HEK293T (cell line): ENCODE measurements around the gene RNF222.
A peak's percentile ranks its signal among the peaks of the same experiment; 100 is the strongest.
"Not testable (repeated sequence)": the region's sequence is repeated elsewhere in the genome, so short reads cannot be mapped to it uniquely, and the experiment has no call there.

Experiments used
- CTCF ChIA-PET: fragments of 350-600 bp; formaldehyde crosslinking; extraction: SDS; loops from one replicate; lab custom pipeline; 2021; ENCODE audit warnings: antibody characterized with exemption, inconsistent platforms; lab: Yijun Ruan, JAX
- POLR2A ChIA-PET: fragments of 350-600 bp; formaldehyde crosslinking; extraction: SDS; loops from one replicate; lab custom pipeline; 2020; ENCODE audit warnings: antibody characterized with exemption, inconsistent platforms; lab: Yijun Ruan, JAX
- DNase-seq: peaks from one replicate; pipeline ENCODE4 v3.0.0; 2012; ENCODE audit warnings: mixed read lengths; ENCODE audit errors: extremely low spot score
- ARNT ChIP-seq: fragments of 450-650 bp; IDR thresholded peaks from 2 replicates; pipeline ENCODE4 v1.6.1; 2017; ENCODE audit warnings: mild to moderate bottlenecking
- BHLHE40 ChIP-seq: fragments of 450-650 bp; IDR thresholded peaks from 2 replicates; pipeline ENCODE4 v1.6.1; 2016; ENCODE audit warnings: mild to moderate bottlenecking, moderate library complexity, borderline replicate concordance
- CTBP1 ChIP-seq: fragments of 450-650 bp; IDR thresholded peaks from 2 replicates; pipeline ENCODE4 v1.6.1; 2016; ENCODE audit warnings: borderline replicate concordance
- ELF4 ChIP-seq: fragments of 450-650 bp; IDR thresholded peaks from 2 replicates; pipeline ENCODE4 v1.6.1; 2017; ENCODE audit warnings: antibody characterized with exemption
- FOXA1 ChIP-seq: fragments of 450-650 bp; IDR thresholded peaks from 2 replicates; pipeline ENCODE4 v1.6.1; 2016; ENCODE audit warnings: mild to moderate bottlenecking
- FOXK2 ChIP-seq: fragments of 450-650 bp; IDR thresholded peaks from 2 replicates; pipeline ENCODE4 v1.6.1; 2016; ENCODE audit warnings: mild to moderate bottlenecking
- FOXM1 ChIP-seq: fragments of 450-650 bp; IDR thresholded peaks from 2 replicates; pipeline ENCODE4 v1.6.1; 2017; ENCODE audit warnings: mild to moderate bottlenecking, borderline replicate concordance
- HDGF ChIP-seq: fragments of 450-650 bp; IDR thresholded peaks from 2 replicates; pipeline ENCODE4 v1.6.1; 2017; ENCODE audit warnings: antibody characterized with exemption, borderline replicate concordance
- L3MBTL2 ChIP-seq: fragments of 450-650 bp; conservative IDR thresholded peaks from 2 replicates; pipeline ENCODE4 v1.6.1; 2016; ENCODE audit warnings: mild to moderate bottlenecking
- LEF1 ChIP-seq: fragments of 450-650 bp; IDR thresholded peaks from 2 replicates; pipeline ENCODE4 v1.6.1; 2017; ENCODE audit warnings: mild to moderate bottlenecking, borderline replicate concordance
- NFRKB ChIP-seq: fragments of 450-650 bp; IDR thresholded peaks from 2 replicates; pipeline ENCODE4 v1.6.1; 2016; ENCODE audit warnings: mild to moderate bottlenecking, moderate library complexity
- PKNOX1 ChIP-seq: fragments of 450-650 bp; IDR thresholded peaks from 2 replicates; pipeline ENCODE4 v1.6.1; 2016
- SP1 ChIP-seq: fragments of 450-650 bp; IDR thresholded peaks from 2 replicates; pipeline ENCODE4 v1.6.1; 2017
- SUZ12 ChIP-seq: fragments of 450-650 bp; IDR thresholded peaks from 2 replicates; pipeline ENCODE4 v1.6.1; 2016; ENCODE audit warnings: mild to moderate bottlenecking
- TARDBP ChIP-seq: fragments of 450-650 bp; IDR thresholded peaks from 2 replicates; pipeline ENCODE4 v1.6.1; 2016
- ZNF384 ChIP-seq: fragments of 450-650 bp; IDR thresholded peaks from 2 replicates; pipeline ENCODE4 v1.6.1; 2016

RNF222 gene

GRCh38 chr17:8377422-8377821 is 20.2 kb downstream of the RNF222 start:
- POLR2A ChIA-PET = interaction anchor here (0.8 to 2.4 kb wide), 8 partner anchors 17 to 368 kb away, joined by 3 to 9 read pairs (median 4); partner anchors contain the start of gene SLC25A35

GRCh38 chr17:8376271-8377067 is 21.2 kb downstream of the RNF222 start, which contains the start of gene KRABD2:
Gene KRABD2 (minus strand): TSS chr17:8376704.
- peak; percentile 90 for DNase-seq
- TF ChIP-seq SUZ12 = no peak
- no peak for TF ChIP-seq TARDBP
- TF ChIP-seq ZNF384 = no peak
- peak; percentile 32 for TF ChIP-seq L3MBTL2
- peak; percentile 32; the same call in 1 of the 2 replicates for TF ChIP-seq ELF4
- TF ChIP-seq SP1 = no peak
- TF ChIP-seq NFRKB = no peak
- no peak for TF ChIP-seq LEF1
- POLR2A ChIA-PET = interaction anchor here (0.5 to 2.4 kb wide), 14 partner anchors 9 to 189 kb away, joined by 3 to 9 read pairs (median 4); partner anchors contain the start of genes PFAS, RANGRF and SLC25A35
- CTCF ChIA-PET = interaction anchor here (1.1 kb wide), 1 partner anchor 81 kb away, joined by 3 read pairs; the partner anchor contains the start of gene SLC25A35

More at GRCh38 chr17:8377422-8377821, 20.2 kb downstream of the RNF222 start:
- DNase-seq = no peak
- TF ChIP-seq PKNOX1 (no peak), NFRKB (no peak), FOXM1 (no peak), L3MBTL2 (no peak), SUZ12 (no peak), TARDBP (no peak), BHLHE40 (no peak), FOXA1 (no peak), ARNT (no peak), HDGF (no peak), ELF4 (no peak)
- CTCF ChIA-PET = interaction anchor here (1.1 kb wide), 1 partner anchor 82 kb away, joined by 3 read pairs; the partner anchor contains the start of gene SLC25A35

GRCh38 chr17:8375738-8376259 is 21.8 kb downstream of the RNF222 start:
- TF ChIP-seq FOXA1 = no peak
- no peak for TF ChIP-seq ARNT
- peak; percentile 70 for TF ChIP-seq PKNOX1
- ChIA-PET POLR2A (interaction anchor here (0.8 to 2.4 kb wide), 8 partner anchors 14 to 188 kb away, joined by 3 to 9 read pairs (median 4); partner anchors contain the start of genes CTC1, PFAS and SLC25A35), CTCF (interaction anchor here (0.5 to 1.4 kb wide), 2 partner anchors 32 to 38 kb away, joined by 3 to 5 read pairs; no protein-coding TSS in a partner anchor)
- DNase-seq = no peak

- POLR2A ChIA-PET, DNase-seq, CTCF ChIA-PET: not testable (repeated sequence)
Observed at GRCh38 chr17:8373856-8374255, 23.8 kb downstream of the RNF222 start.

GRCh38 chr17:8372422-8372821 is 25.2 kb downstream of the RNF222 start:
- no peak for DNase-seq
- ChIA-PET POLR2A (no interaction called here), CTCF (no interaction called here)
- TF ChIP-seq L3MBTL2 (no peak), ARNT (no peak), SP1 (no peak), FOXA1 (no peak), ZNF384 (no peak), ELF4 (no peak), FOXK2 (no peak)

GRCh38 chr17:8371786-8372185 is 25.8 kb downstream of the RNF222 start:
- no peak for DNase-seq
- no peak for TF ChIP-seq BHLHE40
- TF ChIP-seq ELF4 = no peak
- no peak for TF ChIP-seq TARDBP
- no peak for TF ChIP-seq FOXA1
- TF ChIP-seq ZNF384 = no peak
- no peak for TF ChIP-seq NFRKB
- no peak for TF ChIP-seq FOXM1
- TF ChIP-seq ARNT = no peak
- TF ChIP-seq PKNOX1 = no peak
- TF ChIP-seq FOXK2 = no peak
- TF ChIP-seq HDGF = no peak
- TF ChIP-seq L3MBTL2 = no peak
- no peak for TF ChIP-seq LEF1
- no peak for TF ChIP-seq CTBP1
- no peak for TF ChIP-seq SP1
- no peak for TF ChIP-seq SUZ12
- ChIA-PET CTCF (no interaction called here), POLR2A (no interaction called here)
